HEK293 (cell line): Measurements from ENCODE around the gene AKR7A2.
A peak's percentile ranks its signal among the peaks of the same experiment; 100 is the strongest.

Source experiments
- CTCF ChIA-PET: fragments of 350-600 bp; formaldehyde crosslinking; extraction: SDS; loops from one replicate; lab custom pipeline; 2021; ENCODE audit warnings: antibody characterized with exemption; lab: Yijun Ruan, JAX
- POLR2A ChIA-PET: fragments of 300-600 bp; formaldehyde crosslinking; extraction: SDS; loops from one replicate; lab custom pipeline; 2020; ENCODE audit warnings: antibody characterized with exemption, inconsistent platforms; lab: Yijun Ruan, JAX
- H3K27ac ChIP-seq: fragments of 200-500 bp; sonication (Bioruptor generic); 2 replicates; pipeline ENCODE4 v1.5.1; 2014; ENCODE audit warnings: low read depth, low read length, control low read depth, inconsistent platforms; ENCODE audit errors: extremely low read depth
- H3K36me3 ChIP-seq, 2 experiments: fragments of 200-500 bp in 1 of 2; sonication (Bioruptor generic) in 1 of 2; 1 replicate in 1 of 2; 2 replicates in 1 of 2; pipeline ENCODE4 v1.5.1; 2014 to 2017; ENCODE audit warnings: inconsistent platforms in 2 of 2, low read length in 2 of 2; ENCODE audit not compliant: control insufficient read depth in 2 of 2, insufficient read depth in 1 of 2
- H3K4me1 ChIP-seq: fragments of 200-500 bp; sonication (Bioruptor generic); 2 replicates; pipeline ENCODE4 v1.5.1; 2014; ENCODE audit warnings: mild to moderate bottlenecking, low read length, inconsistent platforms; ENCODE audit not compliant: control insufficient read depth, insufficient read depth
- H3K4me3 ChIP-seq: 2 replicates; pipeline ENCODE4 v1.5.1; 2011; ENCODE audit warnings: low read depth, mild to moderate bottlenecking, control low read depth, low read length, moderate library complexity
- H3K9me3 ChIP-seq: fragments of 200-500 bp; sonication (Bioruptor generic); 2 replicates; pipeline ENCODE4 v1.5.1; 2014; ENCODE audit warnings: low read depth, low read length, inconsistent platforms; ENCODE audit not compliant: control insufficient read depth, insufficient read depth
- GFI1B ChIP-seq: fragments of 450-650 bp; formaldehyde crosslinking; IDR thresholded peaks from 2 replicates; pipeline ENCODE4 v1.5.1; 2016; ENCODE audit warnings: missing biosample characterization, missing genetic modification characterization
- HOXA7 ChIP-seq: sonication (generic); formaldehyde crosslinking; IDR thresholded peaks from 2 replicates; pipeline ENCODE4 v1.8.1; 2022; ENCODE audit warnings: missing genetic modification reagents, borderline replicate concordance
- HOXC10 ChIP-seq: sonication (generic); formaldehyde crosslinking; IDR thresholded peaks from 2 replicates; pipeline ENCODE4 v1.8.1; 2023; ENCODE audit warnings: mild to moderate bottlenecking, missing genetic modification reagents
- IKZF3 ChIP-seq: fragments of 450-650 bp; IDR thresholded peaks from 2 replicates; pipeline ENCODE4 v1.5.0; 2018; ENCODE audit warnings: missing biosample characterization, mild to moderate bottlenecking, missing genetic modification characterization, moderate library complexity
- KLF9 ChIP-seq: fragments of 450-650 bp; formaldehyde crosslinking; IDR thresholded peaks from 2 replicates; pipeline ENCODE4 v1.5.1; 2016; ENCODE audit warnings: missing biosample characterization, missing genetic modification characterization, low read depth
- MEIS1 ChIP-seq: sonication (generic); formaldehyde crosslinking; IDR thresholded peaks from 2 replicates; pipeline ENCODE4 v1.8.1; 2022; ENCODE audit warnings: missing genetic modification reagents, mild to moderate bottlenecking, borderline replicate concordance
- ZBTB1 ChIP-seq: fragments of 450-650 bp; formaldehyde crosslinking; IDR thresholded peaks from 2 replicates; pipeline ENCODE4 v1.5.1; 2016; ENCODE audit warnings: missing biosample characterization, missing genetic modification characterization
- ZBTB21 ChIP-seq: fragments of 450-650 bp; formaldehyde crosslinking; IDR thresholded peaks from 2 replicates; pipeline ENCODE4 v1.5.1; 2017; ENCODE audit warnings: missing biosample characterization, missing genetic modification characterization
- ZFHX2 ChIP-seq: fragments of 450-650 bp; formaldehyde crosslinking; conservative IDR thresholded peaks from 2 replicates; pipeline ENCODE4 v1.5.1; 2016; ENCODE audit warnings: missing biosample characterization, missing genetic modification characterization
- ZNF133 ChIP-seq: fragments of 450-650 bp; formaldehyde crosslinking; IDR thresholded peaks from 2 replicates; pipeline ENCODE4 v1.5.1; 2016; ENCODE audit warnings: missing biosample characterization, missing genetic modification characterization
- ZNF138 ChIP-seq: fragments of 450-650 bp; formaldehyde crosslinking; IDR thresholded peaks from 2 replicates; pipeline ENCODE4 v1.5.1; 2016; ENCODE audit warnings: missing biosample characterization, missing genetic modification characterization, borderline replicate concordance
- ZNF155 ChIP-seq: fragments of 450-650 bp; formaldehyde crosslinking; IDR thresholded peaks from 2 replicates; pipeline ENCODE4 v1.5.1; 2016; ENCODE audit warnings: missing biosample characterization, missing genetic modification characterization
- ZNF211 ChIP-seq: fragments of 450-650 bp; formaldehyde crosslinking; IDR thresholded peaks from 2 replicates; pipeline ENCODE4 v1.5.1; 2016; ENCODE audit warnings: low read depth, missing biosample characterization, missing genetic modification characterization
- ZNF239 ChIP-seq: fragments of 450-650 bp; formaldehyde crosslinking; IDR thresholded peaks from 2 replicates; pipeline ENCODE4 v1.5.1; 2016; ENCODE audit warnings: missing biosample characterization, missing genetic modification characterization
- ZNF324 ChIP-seq: fragments of 450-650 bp; formaldehyde crosslinking; IDR thresholded peaks from 2 replicates; pipeline ENCODE4 v1.5.1; 2016; ENCODE audit warnings: missing biosample characterization, missing genetic modification characterization
- ZNF341 ChIP-seq: fragments of 450-650 bp; formaldehyde crosslinking; IDR thresholded peaks from 2 replicates; pipeline ENCODE4; 2016; ENCODE audit warnings: low read depth, missing biosample characterization, missing genetic modification characterization
- ZNF404 ChIP-seq: fragments of 450-650 bp; formaldehyde crosslinking; IDR thresholded peaks from 2 replicates; pipeline ENCODE4 v1.5.1; 2017; ENCODE audit warnings: missing biosample characterization, missing genetic modification characterization
- ZNF600 ChIP-seq: fragments of 450-650 bp; formaldehyde crosslinking; IDR thresholded peaks from 2 replicates; pipeline ENCODE4 v1.5.1; 2016; ENCODE audit warnings: missing biosample characterization, missing genetic modification characterization
- ZNF624 ChIP-seq: fragments of 450-650 bp; formaldehyde crosslinking; IDR thresholded peaks from 2 replicates; pipeline ENCODE4 v1.5.1; 2017; ENCODE audit warnings: missing biosample characterization, missing genetic modification characterization
- ZNF654 ChIP-seq: fragments of 450-650 bp; formaldehyde crosslinking; IDR thresholded peaks from 2 replicates; pipeline ENCODE4 v1.5.1; 2016; ENCODE audit warnings: low read depth, missing biosample characterization, missing genetic modification characterization
- ZNF660 ChIP-seq: fragments of 450-650 bp; IDR thresholded peaks from 2 replicates; pipeline ENCODE4 v1.5.1; 2018; ENCODE audit warnings: missing biosample characterization, mild to moderate bottlenecking, missing genetic modification characterization
- ZNF747 ChIP-seq: fragments of 450-650 bp; formaldehyde crosslinking; IDR thresholded peaks from 2 replicates; pipeline ENCODE4 v1.5.1; 2016; ENCODE audit warnings: missing biosample characterization, missing genetic modification characterization
- ZNF843 ChIP-seq: fragments of 450-650 bp; formaldehyde crosslinking; IDR thresholded peaks from 2 replicates; pipeline ENCODE4 v1.5.1; 2016; ENCODE audit warnings: missing biosample characterization, missing genetic modification characterization
- TF ChIP-seq, protein P1 (sequence below): fragments of 450-650 bp; formaldehyde crosslinking; IDR thresholded peaks from 2 replicates; pipeline ENCODE4 v1.5.1; 2016; ENCODE audit warnings: missing biosample characterization, missing genetic modification characterization, low read depth
- TF ChIP-seq, protein P2 (sequence below): fragments of 450-650 bp; formaldehyde crosslinking; IDR thresholded peaks from 2 replicates; pipeline ENCODE4 v1.5.1; 2016; ENCODE audit warnings: missing biosample characterization, missing genetic modification characterization
- TF ChIP-seq, protein P3 (sequence below): fragments of 450-650 bp; formaldehyde crosslinking; optimal IDR thresholded peaks from 2 replicates; pipeline ENCODE3; 2016; ENCODE audit warnings: missing biosample characterization, mild to moderate bottlenecking, missing genetic modification characterization

Gene AKR7A2

DNA sequence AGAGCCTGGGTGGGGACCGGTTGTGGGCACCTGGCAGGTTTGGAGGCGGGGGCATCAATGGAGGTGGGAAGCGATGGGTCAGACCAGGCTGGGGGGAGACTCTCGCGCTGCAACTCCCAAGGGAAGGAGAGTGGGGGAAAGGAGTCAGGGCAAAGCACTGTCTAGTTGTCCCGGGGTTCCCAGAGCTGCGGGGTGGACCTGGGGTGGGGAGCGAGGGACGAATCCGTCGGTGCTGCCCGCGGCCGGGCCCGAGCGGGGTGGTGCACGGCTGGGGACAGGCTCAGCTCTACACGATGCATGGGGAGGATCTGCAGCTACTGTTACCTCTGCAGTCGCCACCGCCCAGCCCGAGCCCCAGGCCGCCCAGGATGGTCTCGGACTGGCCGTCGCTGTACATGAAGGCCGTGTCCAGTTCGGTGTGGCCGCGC lies 427 bp downstream of the AKR7A2 start (continued):
- TF ChIP-seq ZNF138 (tag by site-specific recombination) (no peak), ZNF843 (tag by site-specific recombination) (no peak), ZNF155 (tag by site-specific recombination) (no peak), MEIS1 (no peak), ZNF660 (tag by site-specific recombination) (no peak; the same call in 1 of the 2 replicates), ZNF747 (tag by site-specific recombination) (no peak), ZNF324 (tag by site-specific recombination) (no peak), ZFHX2 (peak; percentile 35), ZBTB1 (tag by site-specific recombination) (no peak), IKZF3 (tag by site-specific recombination) (no peak)
- TF ChIP-seq, protein P1, sequence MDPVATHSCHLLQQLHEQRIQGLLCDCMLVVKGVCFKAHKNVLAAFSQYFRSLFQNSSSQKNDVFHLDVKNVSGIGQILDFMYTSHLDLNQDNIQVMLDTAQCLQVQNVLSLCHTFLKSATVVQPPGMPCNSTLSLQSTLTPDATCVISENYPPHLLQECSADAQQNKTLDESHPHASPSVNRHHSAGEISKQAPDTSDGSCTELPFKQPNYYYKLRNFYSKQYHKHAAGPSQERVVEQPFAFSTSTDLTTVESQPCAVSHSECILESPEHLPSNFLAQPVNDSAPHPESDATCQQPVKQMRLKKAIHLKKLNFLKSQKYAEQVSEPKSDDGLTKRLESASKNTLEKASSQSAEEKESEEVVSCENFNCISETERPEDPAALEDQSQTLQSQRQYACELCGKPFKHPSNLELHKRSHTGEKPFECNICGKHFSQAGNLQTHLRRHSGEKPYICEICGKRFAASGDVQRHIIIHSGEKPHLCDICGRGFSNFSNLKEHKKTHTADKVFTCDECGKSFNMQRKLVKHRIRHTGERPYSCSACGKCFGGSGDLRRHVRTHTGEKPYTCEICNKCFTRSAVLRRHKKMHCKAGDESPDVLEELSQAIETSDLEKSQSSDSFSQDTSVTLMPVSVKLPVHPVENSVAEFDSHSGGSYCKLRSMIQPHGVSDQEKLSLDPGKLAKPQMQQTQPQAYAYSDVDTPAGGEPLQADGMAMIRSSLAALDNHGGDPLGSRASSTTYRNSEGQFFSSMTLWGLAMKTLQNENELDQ (tag by site-specific recombination) = no peak
- TF ChIP-seq, all 188 proteins: peak for 17

DNA sequence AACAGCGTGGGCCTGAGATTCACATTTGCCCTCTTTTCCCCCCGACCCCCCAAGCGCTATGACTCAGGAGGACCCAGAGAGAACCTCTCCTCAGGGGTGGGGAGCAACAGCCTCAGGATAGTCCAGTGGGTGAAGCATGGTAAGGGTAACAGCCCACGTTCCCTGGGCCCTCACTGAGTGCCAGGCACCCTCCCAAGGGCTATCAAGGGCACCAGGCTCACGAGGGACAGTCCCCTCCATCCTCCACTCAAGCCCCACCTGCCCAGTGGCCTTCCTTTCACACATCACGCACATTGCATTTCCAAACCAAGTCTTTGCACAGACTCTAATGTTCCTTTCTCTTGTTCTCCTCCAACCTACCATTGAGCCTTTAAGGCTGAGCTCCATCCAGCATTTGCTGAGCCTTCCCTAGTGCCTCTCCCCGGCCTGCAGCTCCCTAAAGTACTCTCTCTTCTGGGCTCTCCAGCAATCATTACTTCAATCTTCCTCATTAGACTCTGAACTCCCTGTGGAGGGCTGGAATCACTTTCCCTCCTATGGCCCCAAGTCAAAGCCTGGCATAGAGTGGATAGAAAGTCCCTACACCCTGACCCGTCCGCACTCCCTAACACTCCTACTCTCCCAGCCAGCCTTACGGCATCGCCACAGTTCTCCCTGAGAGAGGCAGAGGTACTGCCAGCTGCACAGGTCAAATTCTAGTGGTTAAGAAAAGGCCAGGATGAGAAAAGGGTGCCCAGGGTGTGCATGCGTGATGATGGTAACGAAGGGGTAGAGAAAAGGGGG lies 1.0 kb downstream of the AKR7A2 start:
- Histone ChIP-seq H3K36me3 (peaks cover 0 to 62% of the 10 kb centered on the region in 2 experiments; a peak in 2 of 3 replicates), H3K4me3 (peak overlapping the region; percentile 73), H3K27ac (peak overlapping the region; percentile 77; the same call in 1 of the 2 replicates), H3K9me3 (no peaks in the 10 kb centered on the region), H3K4me1 (peaks cover 2% of the 10 kb centered on the region; the same call in 1 of the 2 replicates)
- ChIA-PET CTCF (interaction anchor here (0.7 to 1.9 kb wide), 3 partner anchors 340 to 351 kb away, joined by 3 to 7 read pairs (median 3); no protein-coding TSS in a partner anchor), POLR2A (interaction anchor here (0.6 to 1.9 kb wide), 3 partner anchors 11 to 175 kb away, joined by 4 to 8 read pairs (median 5); partner anchors contain the start of genes EMC1 and MRTO4)
- no peak for TF ChIP-seq ZNF624 (tag by site-specific recombination)
- TF ChIP-seq ZBTB21 (tag by site-specific recombination) = no peak
- TF ChIP-seq ZNF404 (tag by site-specific recombination) = no peak
- TF ChIP-seq HOXA7 (CRISPR knock-in tag) = no peak
- TF ChIP-seq, protein P2, sequence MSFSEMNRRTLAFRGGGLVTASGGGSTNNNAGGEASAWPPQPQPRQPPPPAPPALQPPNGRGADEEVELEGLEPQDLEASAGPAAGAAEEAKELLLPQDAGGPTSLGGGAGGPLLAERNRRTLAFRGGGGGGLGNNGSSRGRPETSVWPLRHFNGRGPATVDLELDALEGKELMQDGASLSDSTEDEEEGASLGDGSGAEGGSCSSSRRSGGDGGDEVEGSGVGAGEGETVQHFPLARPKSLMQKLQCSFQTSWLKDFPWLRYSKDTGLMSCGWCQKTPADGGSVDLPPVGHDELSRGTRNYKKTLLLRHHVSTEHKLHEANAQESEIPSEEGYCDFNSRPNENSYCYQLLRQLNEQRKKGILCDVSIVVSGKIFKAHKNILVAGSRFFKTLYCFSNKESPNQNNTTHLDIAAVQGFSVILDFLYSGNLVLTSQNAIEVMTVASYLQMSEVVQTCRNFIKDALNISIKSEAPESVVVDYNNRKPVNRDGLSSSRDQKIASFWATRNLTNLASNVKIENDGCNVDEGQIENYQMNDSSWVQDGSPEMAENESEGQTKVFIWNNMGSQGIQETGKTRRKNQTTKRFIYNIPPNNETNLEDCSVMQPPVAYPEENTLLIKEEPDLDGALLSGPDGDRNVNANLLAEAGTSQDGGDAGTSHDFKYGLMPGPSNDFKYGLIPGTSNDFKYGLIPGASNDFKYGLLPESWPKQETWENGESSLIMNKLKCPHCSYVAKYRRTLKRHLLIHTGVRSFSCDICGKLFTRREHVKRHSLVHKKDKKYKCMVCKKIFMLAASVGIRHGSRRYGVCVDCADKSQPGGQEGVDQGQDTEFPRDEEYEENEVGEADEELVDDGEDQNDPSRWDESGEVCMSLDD (tag by site-specific recombination) = no peak
- no peak for TF ChIP-seq ZNF211 (tag by site-specific recombination)
- no peak for TF ChIP-seq ZNF239 (tag by site-specific recombination)
- TF ChIP-seq GFI1B (tag by site-specific recombination) = no peak
- no peak for TF ChIP-seq HOXC10 (CRISPR knock-in tag)
- peak; percentile 86 for TF ChIP-seq ZNF341 (tag by site-specific recombination)
- no peak for TF ChIP-seq ZNF133 (tag by site-specific recombination)
- TF ChIP-seq ZNF600 (tag by site-specific recombination) = peak; percentile 76; the same call in 1 of the 2 replicates
- TF ChIP-seq, protein P3, sequence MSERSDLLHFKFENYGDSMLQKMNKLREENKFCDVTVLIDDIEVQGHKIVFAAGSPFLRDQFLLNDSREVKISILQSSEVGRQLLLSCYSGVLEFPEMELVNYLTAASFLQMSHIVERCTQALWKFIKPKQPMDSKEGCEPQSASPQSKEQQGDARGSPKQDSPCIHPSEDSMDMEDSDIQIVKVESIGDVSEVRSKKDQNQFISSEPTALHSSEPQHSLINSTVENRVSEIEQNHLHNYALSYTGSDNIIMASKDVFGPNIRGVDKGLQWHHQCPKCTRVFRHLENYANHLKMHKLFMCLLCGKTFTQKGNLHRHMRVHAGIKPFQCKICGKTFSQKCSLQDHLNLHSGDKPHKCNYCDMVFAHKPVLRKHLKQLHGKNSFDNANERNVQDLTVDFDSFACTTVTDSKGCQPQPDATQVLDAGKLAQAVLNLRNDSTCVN (tag by site-specific recombination) = no peak
- no peak for TF ChIP-seq ZNF654 (tag by site-specific recombination)
- no peak for TF ChIP-seq KLF9 (tag by site-specific recombination)
